D721Med (cell line): ENCODE results near the gene LRRFIP2.
"Not testable (repeated sequence)": the region's sequence is repeated elsewhere in the genome, so short reads cannot be mapped to it uniquely, and the experiment has no call there.

ENCODE experiments used
- DNase-seq: peaks from one replicate; pipeline ENCODE4 v3.0.0; 2011; ENCODE audit warnings: low spot score; ENCODE audit not compliant: insufficient read length
- FAIRE-seq: peaks from 2 replicates; lab custom pipeline; 2011; peaks lifted over from hg19 to GRCh38; lab: Jason Lieb, UNC
- TF ChIP-seq, protein P1 (sequence below): IDR thresholded peaks from 2 replicates; pipeline ENCODE4 v1.5.1; 2012; ENCODE audit warnings: mild to moderate bottlenecking, control low read depth; ENCODE audit not compliant: insufficient read depth; ENCODE audit errors: missing control alignments

The LRRFIP2 gene

DNA sequence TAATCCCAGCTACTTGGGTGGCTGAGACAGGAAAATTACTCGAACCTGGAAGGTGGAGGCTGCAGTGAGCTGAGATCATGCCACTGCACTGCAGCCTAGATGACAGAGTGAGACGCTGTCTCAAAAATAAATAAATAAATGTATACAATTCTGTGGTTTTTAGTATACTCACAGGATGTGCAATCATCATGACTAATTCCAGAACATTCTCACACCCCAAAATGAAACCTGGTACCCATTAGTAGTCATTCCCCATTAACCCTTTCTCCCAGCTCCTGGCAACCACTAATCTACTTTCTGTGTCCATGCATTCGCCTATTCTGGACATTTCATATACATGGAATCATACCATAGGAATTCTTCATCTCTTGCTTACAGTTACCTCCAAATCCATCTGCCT lies 44.5 kb downstream of the LRRFIP2 start:
- no peak for DNase-seq
- no peak for FAIRE-seq
- TF ChIP-seq, protein P1, sequence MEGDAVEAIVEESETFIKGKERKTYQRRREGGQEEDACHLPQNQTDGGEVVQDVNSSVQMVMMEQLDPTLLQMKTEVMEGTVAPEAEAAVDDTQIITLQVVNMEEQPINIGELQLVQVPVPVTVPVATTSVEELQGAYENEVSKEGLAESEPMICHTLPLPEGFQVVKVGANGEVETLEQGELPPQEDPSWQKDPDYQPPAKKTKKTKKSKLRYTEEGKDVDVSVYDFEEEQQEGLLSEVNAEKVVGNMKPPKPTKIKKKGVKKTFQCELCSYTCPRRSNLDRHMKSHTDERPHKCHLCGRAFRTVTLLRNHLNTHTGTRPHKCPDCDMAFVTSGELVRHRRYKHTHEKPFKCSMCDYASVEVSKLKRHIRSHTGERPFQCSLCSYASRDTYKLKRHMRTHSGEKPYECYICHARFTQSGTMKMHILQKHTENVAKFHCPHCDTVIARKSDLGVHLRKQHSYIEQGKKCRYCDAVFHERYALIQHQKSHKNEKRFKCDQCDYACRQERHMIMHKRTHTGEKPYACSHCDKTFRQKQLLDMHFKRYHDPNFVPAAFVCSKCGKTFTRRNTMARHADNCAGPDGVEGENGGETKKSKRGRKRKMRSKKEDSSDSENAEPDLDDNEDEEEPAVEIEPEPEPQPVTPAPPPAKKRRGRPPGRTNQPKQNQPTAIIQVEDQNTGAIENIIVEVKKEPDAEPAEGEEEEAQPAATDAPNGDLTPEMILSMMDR, result no peak

DNA sequence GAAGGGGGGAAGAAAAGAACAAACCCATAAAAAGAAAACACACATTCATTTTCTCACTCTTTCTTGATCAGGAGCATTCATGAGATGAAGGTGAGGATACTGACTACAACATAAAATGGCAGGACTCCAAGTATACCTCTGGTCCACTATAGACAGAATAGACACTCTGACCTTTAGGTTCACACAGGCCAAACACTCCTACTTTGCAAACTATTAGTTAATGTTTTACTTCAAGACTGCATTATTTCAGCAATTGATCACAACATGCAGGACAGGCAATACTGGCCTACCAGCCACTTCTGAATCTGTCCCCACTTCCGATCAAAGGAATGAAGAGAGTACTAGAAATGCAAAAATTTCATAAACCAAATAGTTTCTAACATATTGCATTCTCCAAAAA lies 47.0 kb downstream of the LRRFIP2 start:
- TF ChIP-seq, protein P1, result no peak
- DNase-seq (no peak), FAIRE-seq (no peak)

GRCh38 chr3:37126856-37127255 lies 47.5 kb downstream of the LRRFIP2 start:
- DNase-seq (no peak), FAIRE-seq (no peak)
- TF ChIP-seq, protein P1, result no peak

DNA sequence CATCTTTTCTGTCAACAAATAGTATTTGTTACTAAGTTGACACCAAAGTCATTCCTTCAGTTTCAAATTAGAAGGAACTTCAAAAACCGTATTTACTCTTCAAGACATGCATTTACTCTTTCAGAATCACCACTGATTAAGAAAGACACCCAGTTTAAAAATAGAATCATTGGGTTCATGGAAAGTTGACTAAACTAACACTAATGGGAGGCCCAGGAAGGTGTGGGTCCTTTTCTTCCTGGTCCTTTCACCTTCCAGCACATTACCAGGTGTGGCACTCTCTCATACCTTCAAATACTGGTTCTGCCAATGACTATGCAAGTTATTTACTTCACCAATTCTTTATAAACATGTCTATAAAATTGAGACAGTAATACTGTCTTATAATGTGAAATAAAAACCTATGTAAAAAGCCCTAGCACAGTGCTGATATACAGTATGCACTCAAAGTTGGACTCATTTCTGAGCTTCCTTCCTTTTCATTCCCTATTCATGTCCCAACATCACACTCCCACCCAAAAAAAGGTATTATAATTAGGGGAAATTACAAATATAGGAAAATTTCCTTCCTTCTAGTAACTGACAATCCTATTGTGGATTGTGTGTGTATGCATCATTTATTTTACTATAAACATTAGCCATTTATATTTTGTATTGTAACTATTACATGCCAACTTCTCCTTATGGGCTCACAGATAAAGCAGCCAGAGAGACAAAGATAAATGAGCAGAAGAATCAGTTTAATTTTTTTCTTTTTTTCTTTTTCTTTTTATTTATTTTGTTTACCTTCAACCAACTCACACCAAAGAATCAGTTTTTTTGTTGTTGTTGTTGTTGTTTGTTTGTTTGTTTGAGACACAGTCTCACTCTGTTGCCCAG lies 48.9 kb downstream of the LRRFIP2 start:
- no peak for FAIRE-seq

GRCh38 chr3:37124435-37124834 lies 49.9 kb downstream of the LRRFIP2 start:
- no peak for DNase-seq
- TF ChIP-seq, protein P1, result no peak
- no peak for FAIRE-seq

More for the DNA sequence above, 48.9 kb downstream of the LRRFIP2 start:
- TF ChIP-seq, protein P1, result no peak
- DNase-seq, result no peak

- FAIRE-seq (no peak), DNase-seq (no peak)
- TF ChIP-seq, protein P1, result no peak
These were observed 51.1 kb downstream of the LRRFIP2 start for GRCh38 chr3:37123292-37123691.

DNA sequence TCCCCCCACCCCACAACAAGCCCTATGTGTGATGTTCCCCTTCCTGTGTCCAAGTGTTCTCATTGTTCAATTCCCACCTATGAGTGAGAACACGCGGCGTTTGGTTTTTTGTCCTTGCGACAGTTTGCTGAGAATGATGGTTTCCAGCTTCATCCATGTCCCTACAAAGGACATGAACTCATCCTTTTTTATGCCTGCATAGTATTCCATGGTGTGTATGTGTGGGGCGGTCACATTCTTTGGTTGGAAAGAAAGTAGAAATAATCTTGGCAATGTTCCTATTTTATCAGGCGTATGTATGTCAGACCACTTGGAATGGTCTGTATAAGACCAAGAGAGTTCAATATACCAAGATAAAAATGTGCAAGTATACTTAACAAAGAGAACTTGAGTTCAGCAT lies 52.3 kb downstream of the LRRFIP2 start:
- not testable (repeated sequence) for DNase-seq, FAIRE-seq
